Natural killer cell (primary cell): ENCODE results near the gene HBD. TPM values are rescaled to one million over a fixed set of nuclear protein-coding genes. Genes with fewer than 3 reads are reported as not detected.

ENCODE experiments used
- ATAC-seq, 3 donors: fragments of 150-1000 bp in 2 of 3; fragments of 200-7000 bp in 1 of 3; cut with Tn5 transposase; 1 replicate in 1 of 3; 2 replicates in 2 of 3; pipeline ENCODE4 v1.10.0; 2021; ENCODE audit warnings: mild to moderate bottlenecking in 2 of 3, moderate library complexity in 2 of 3
- DNase-seq, 2 donors: peaks; one replicate each; pipeline versions ENCODE4 v3.0.0 to v3.0.0-alpha.2; 2013 to 2021; ENCODE audit warnings: mixed read lengths in 1 of 2
- H3K27ac ChIP-seq: one replicate; pipeline ENCODE4 v1.5.1; 2013; ENCODE audit warnings: mild to moderate bottlenecking, low read length
- H3K27me3 ChIP-seq: one replicate; pipeline ENCODE4 v1.6.1; 2013; ENCODE audit warnings: low read length; ENCODE audit not compliant: control insufficient read depth, insufficient read depth
- H3K36me3 ChIP-seq: one replicate; pipeline ENCODE4 v1.6.1; 2013; ENCODE audit warnings: low read length; ENCODE audit not compliant: control insufficient read depth, insufficient read depth
- H3K4me1 ChIP-seq: one replicate; pipeline ENCODE4 v1.6.1; 2013; ENCODE audit warnings: low read length; ENCODE audit not compliant: control insufficient read depth, insufficient read depth
- H3K4me3 ChIP-seq: one replicate; pipeline ENCODE4 v1.5.1; 2013; ENCODE audit warnings: low read length
- H3K9me3 ChIP-seq: one replicate; pipeline ENCODE4 v1.6.1; 2013; ENCODE audit warnings: low read length; ENCODE audit not compliant: control insufficient read depth, insufficient read depth
- H3K27ac Mint-ChIP-seq, 2 donors: one replicate each; pipeline ENCODE4 v1.8.0; 2022; ENCODE audit warnings: mild to moderate bottlenecking in 2 of 2, mixed read lengths in 2 of 2, moderate library complexity in 1 of 2
- H3K27me3 Mint-ChIP-seq, 2 donors: one replicate each; pipeline ENCODE4 v1.8.0; 2022; ENCODE audit warnings: low read depth in 2 of 2, mixed read lengths in 2 of 2
- H3K36me3 Mint-ChIP-seq: one replicate; pipeline ENCODE4 v1.8.0; 2022; ENCODE audit warnings: mixed read lengths
- H3K4me1 Mint-ChIP-seq, 2 donors: one replicate each; pipeline ENCODE4 v1.8.0; 2022; ENCODE audit warnings: mixed read lengths in 2 of 2
- H3K4me3 Mint-ChIP-seq: one replicate; pipeline ENCODE4 v1.8.0; 2022; ENCODE audit warnings: mild to moderate bottlenecking, moderate library complexity, mixed read lengths
- H3K9me3 Mint-ChIP-seq, 2 donors: one replicate each; pipeline ENCODE4 v1.8.0; 2022; ENCODE audit warnings: mixed read lengths in 2 of 2
- CTCF ChIP-seq: fragments of 200-600 bp; IDR thresholded peaks from one replicate; pipeline ENCODE4 v1.8.0; 2022; ENCODE audit warnings: antibody characterized with exemption
- WGBS: methylation state at CpG from one replicate; pipeline ENCODE4 v1.1.7; 2013; ENCODE audit warnings: missing lambda C conversion rate; ENCODE audit not compliant: insufficient coverage; 5-methylcytosine and 5-hydroxymethylcytosine counted together
- intact Hi-C: fragments of 100-400 bp; cut with micrococcal nuclease; formaldehyde crosslinking; loops from one replicate; pipeline ENCODE4 v1.14.2; 2022
- total RNA-seq, 4 donors: library from RNA; stranded (reverse); fragments of 120-200 nt in 1 of 4; gene quantifications; one replicate each; pipeline versions ENCODE4 v1.2.3 to v1.2.4, GENCODE V29; 2013 to 2022

Gene HBD
- total RNA-seq, 3 donors from 2014 or later (not counting 1 experiment from before 2014, with no cell fraction given): not detected

- H3K36me3 Mint-ChIP-seq: no peaks in the 10 kb centered on the region
- intact Hi-C loops: no loop called here
- WGBS: 78% methylated on average over 2 of the region's 2 CpGs
- H3K4me1 Mint-ChIP-seq: no peaks in the 10 kb centered on the region
- H3K9me3 ChIP-seq: no peaks in the 10 kb centered on the region
- no peaks in the 10 kb centered on the region for H3K9me3 Mint-ChIP-seq
- TF ChIP-seq CTCF: no peak
- H3K4me1 ChIP-seq: no peaks in the 10 kb centered on the region
- no peak overlapping the region for H3K27ac ChIP-seq
- no peaks in the 10 kb centered on the region for H3K27me3 ChIP-seq
- ATAC-seq: no peak
- H3K36me3 ChIP-seq: no peaks in the 10 kb centered on the region
- no peak overlapping the region for H3K4me3 ChIP-seq
- no peak for DNase-seq
- no peak overlapping the region for H3K27ac Mint-ChIP-seq
- peaks cover 5 to 6% of the 10 kb centered on the region in 2 donors for H3K27me3 Mint-ChIP-seq
- H3K4me3 Mint-ChIP-seq: no peak overlapping the region
These were observed 6.2 kb upstream of the HBD start for GRCh38 chr11:5240458-5240857.

DNA sequence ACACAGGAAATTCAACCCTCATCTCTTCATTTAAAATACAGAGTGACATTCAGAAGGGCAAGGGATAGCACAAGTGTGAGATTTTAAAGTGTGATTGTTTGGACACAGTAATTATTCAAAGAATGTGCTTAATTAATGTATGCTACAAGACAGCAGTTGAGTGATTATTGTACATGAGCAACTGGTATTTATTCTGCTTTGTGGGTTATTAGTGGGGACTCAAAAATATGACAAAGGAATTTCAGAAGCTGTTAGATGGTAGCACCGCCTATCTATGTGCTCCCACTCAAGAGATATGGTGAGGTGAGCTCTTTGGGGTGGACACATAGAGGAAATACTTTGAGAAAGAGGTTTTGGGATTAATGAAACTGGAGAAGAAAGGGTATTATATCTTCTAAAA is 5.8 kb upstream of the HBD start:
- H3K4me1 ChIP-seq: no peaks in the 10 kb centered on the region
- TF ChIP-seq CTCF: no peak
- no peak overlapping the region for H3K4me3 ChIP-seq
- H3K9me3 ChIP-seq: no peaks in the 10 kb centered on the region
- Mint-ChIP-seq H3K27me3 (peaks cover 5 to 10% of the 10 kb centered on the region in 2 donors), H3K9me3 (peaks cover 0 to 2% of the 10 kb centered on the region in 2 donors), H3K4me3 (no peak overlapping the region), H3K27ac (no peak overlapping the region), H3K4me1 (no peaks in the 10 kb centered on the region), H3K36me3 (no peaks in the 10 kb centered on the region)
- no peaks in the 10 kb centered on the region for H3K36me3 ChIP-seq
- ATAC-seq (no peak), DNase-seq (no peak)
- 100% methylated on average over 1 of the region's 1 CpG for WGBS
- no peak overlapping the region for H3K27ac ChIP-seq
- H3K27me3 ChIP-seq: no peaks in the 10 kb centered on the region
- intact Hi-C loops: no loop called here

DNA sequence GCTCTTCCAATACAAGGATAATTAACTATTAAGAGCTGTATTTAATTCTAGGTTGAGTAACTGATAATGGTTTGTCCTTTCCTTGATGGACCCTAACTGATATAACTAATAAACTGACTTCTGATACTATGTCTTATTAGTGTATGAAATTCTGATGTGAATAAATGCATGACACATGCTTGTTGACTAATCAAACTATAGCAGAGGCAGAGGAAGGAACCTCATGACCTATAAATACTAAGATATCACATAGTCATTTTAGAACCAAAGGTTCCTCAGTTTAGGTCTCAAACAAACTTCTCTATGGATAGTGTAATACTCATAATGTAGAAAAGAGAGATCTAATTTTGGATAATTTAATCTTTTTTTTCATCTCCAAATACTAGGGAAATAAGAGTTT is 4.8 kb upstream of the HBD start:
- no peak for TF ChIP-seq CTCF
- H3K4me1 Mint-ChIP-seq: no peaks in the 10 kb centered on the region
- H3K27me3 Mint-ChIP-seq: peaks cover 5 to 10% of the 10 kb centered on the region in 2 donors
- H3K4me1 ChIP-seq: no peaks in the 10 kb centered on the region
- ATAC-seq (no peak), DNase-seq (no peak)
- H3K36me3 ChIP-seq: no peaks in the 10 kb centered on the region
- intact Hi-C loops: no loop called here
- no peaks in the 10 kb centered on the region for H3K27me3 ChIP-seq
- no peak overlapping the region for H3K27ac ChIP-seq
- peaks cover 0 to 2% of the 10 kb centered on the region in 2 donors for H3K9me3 Mint-ChIP-seq
- no peak overlapping the region for H3K4me3 ChIP-seq
- H3K36me3 Mint-ChIP-seq: no peaks in the 10 kb centered on the region
- H3K27ac Mint-ChIP-seq: no peak overlapping the region
- H3K4me3 Mint-ChIP-seq: no peak overlapping the region
- H3K9me3 ChIP-seq: no peaks in the 10 kb centered on the region

GRCh38 chr11:5238486-5238885 is 4.2 kb upstream of the HBD start:
- Histone ChIP-seq H3K36me3 (no peaks in the 10 kb centered on the region), H3K4me3 (no peak overlapping the region), H3K27me3 (no peaks in the 10 kb centered on the region), H3K27ac (no peak overlapping the region), H3K4me1 (no peaks in the 10 kb centered on the region), H3K9me3 (no peaks in the 10 kb centered on the region)
- DNase-seq (no peak), ATAC-seq (no peak)
- no peak for TF ChIP-seq CTCF
- H3K27me3 Mint-ChIP-seq: peaks cover 5 to 10% of the 10 kb centered on the region in 2 donors
- no peak overlapping the region for H3K4me3 Mint-ChIP-seq
- WGBS: 38% methylated on average over 2 of the region's 2 CpGs
- no peaks in the 10 kb centered on the region for H3K4me1 Mint-ChIP-seq
- H3K27ac Mint-ChIP-seq: no peak overlapping the region
- peaks cover 0 to 2% of the 10 kb centered on the region in 2 donors for H3K9me3 Mint-ChIP-seq
- intact Hi-C loops: no loop called here
- H3K36me3 Mint-ChIP-seq: no peaks in the 10 kb centered on the region
